GM12878 (cell line): ENCODE measurements around the gene COX6A1. TPM values are rescaled to one million over a fixed set of nuclear protein-coding genes. Genes with fewer than 3 reads are reported as not detected.

ENCODE experiments used
- ATAC-seq: fragments of 200-7000 bp; cut with Tn5 transposase; 3 replicates; pipeline ENCODE4 v1.9.1; 2020; ENCODE audit warnings: mild to moderate bottlenecking, moderate library complexity
- BruUV-seq: library from RNA; stranded (reverse); fragments of 400-500 nt; replicated peaks from 2 replicates; lab custom pipeline; 2021; lab: Mats Ljungman, UMichigan
- CTCF ChIA-PET: fragments of 300-600 bp; sonication (Branson Sonifier 250); formaldehyde crosslinking; extraction: SDS; loops from one replicate; lab custom pipeline; 2021; ENCODE audit warnings: inconsistent platforms; lab: Yijun Ruan, JAX
- POLR2A ChIA-PET: fragments of 350-600 bp; formaldehyde crosslinking; extraction: SDS; loops from one replicate; lab custom pipeline; 2021; ENCODE audit warnings: inconsistent platforms; lab: Charles Lee
- RAD21 ChIA-PET: fragments of 300-600 bp; sonication (Branson Sonifier 250); formaldehyde crosslinking; loops from one replicate; lab custom pipeline; 2023; ENCODE audit warnings: antibody characterized with exemption; ENCODE audit not compliant: unreplicated experiment; lab: Charles Lee
- SMC1A ChIA-PET: fragments of 300-600 bp; sonication (Branson Sonifier 250); formaldehyde crosslinking; loops from one replicate; lab custom pipeline; 2023; ENCODE audit not compliant: unreplicated experiment, uncharacterized antibody; lab: Charles Lee
- DNase-seq: peaks from one replicate; pipeline ENCODE4 v3.0.0-alpha.2; 2011; ENCODE audit warnings: low read depth, low spot score
- FAIRE-seq: peaks from 3 replicates; lab custom pipeline; 2011; peaks lifted over from hg19 to GRCh38; lab: Jason Lieb, UNC
- H2AFZ ChIP-seq: 2 replicates; pipeline ENCODE4 v1.6.0; 2011; ENCODE audit warnings: low read depth, low read length, control low read depth; ENCODE audit not compliant: control insufficient read depth
- H3K27ac ChIP-seq: 2 replicates; pipeline ENCODE4 v1.5.1; 2011; ENCODE audit warnings: control low read depth; ENCODE audit not compliant: control insufficient read depth, insufficient read depth
- H3K27me3 ChIP-seq, 2 experiments: replicated peaks in 1 of 2; 2 replicates each; pipeline versions ENCODE4 v1.6.0 to v1.6.1; 2011; ENCODE audit warnings: low read length in 1 of 2; ENCODE audit not compliant: control insufficient read depth in 2 of 2, insufficient read depth in 2 of 2
- H3K36me3 ChIP-seq, 2 experiments: 2 replicates each; pipeline ENCODE4 v1.5.1; 2011; ENCODE audit warnings: low read length in 1 of 2; ENCODE audit not compliant: control insufficient read depth in 2 of 2, insufficient read depth in 2 of 2
- H3K4me1 ChIP-seq: 2 replicates; pipeline ENCODE4 v1.6.1; 2011; ENCODE audit warnings: mild to moderate bottlenecking, low read length, moderate library complexity, mixed read lengths; ENCODE audit not compliant: control insufficient read depth, insufficient read depth
- H3K4me2 ChIP-seq: 2 replicates; pipeline ENCODE4 v1.6.0; 2011; ENCODE audit warnings: control low read depth; ENCODE audit not compliant: control insufficient read depth, insufficient read depth
- H3K4me3 ChIP-seq: fragments of 200-600 bp; sonication (generic); 2 replicates; pipeline ENCODE4 v1.5.1; 2016
- H3K79me2 ChIP-seq: 2 replicates; pipeline ENCODE4 v1.6.0; 2011; ENCODE audit warnings: low read length; ENCODE audit not compliant: control insufficient read depth, insufficient read depth
- H3K9ac ChIP-seq: 2 replicates; pipeline ENCODE4 v1.8.0; 2011; ENCODE audit warnings: low read length, control low read depth, mixed read lengths; ENCODE audit not compliant: control insufficient read depth, insufficient read depth
- H3K9me3 ChIP-seq: replicated peaks from 3 replicates; pipeline ENCODE4 v1.5.1; 2011; ENCODE audit warnings: mild to moderate bottlenecking, low read length; ENCODE audit not compliant: control insufficient read depth, insufficient read depth
- H4K20me1 ChIP-seq: 2 replicates; pipeline ENCODE4 v1.6.0; 2011; ENCODE audit not compliant: control insufficient read depth, insufficient read depth
- MTA2 ChIP-seq: fragments of 450-650 bp; IDR thresholded peaks from 2 replicates; pipeline ENCODE4 v1.6.1; 2016; ENCODE audit warnings: low read depth, mild to moderate bottlenecking, moderate library complexity
- NR2C1 ChIP-seq: fragments of 450-650 bp; IDR thresholded peaks from 2 replicates; pipeline ENCODE4 v1.6.1; 2017; ENCODE audit warnings: antibody characterized with exemption, mild to moderate bottlenecking, moderate library complexity
- RAD21 ChIP-seq: IDR thresholded peaks from 2 replicates; pipeline ENCODE4 v1.6.1; 2011; ENCODE audit warnings: mild to moderate bottlenecking, low read depth, low read length, moderate library complexity; ENCODE audit not compliant: insufficient read depth
- RAD51 ChIP-seq: fragments of 450-650 bp; IDR thresholded peaks from 2 replicates; pipeline ENCODE4 v1.6.1; 2016; ENCODE audit warnings: moderate library complexity, mild to moderate bottlenecking, inconsistent platforms
- TCF7 ChIP-seq: IDR thresholded peaks from 2 replicates; pipeline ENCODE4 v1.6.1; 2014; ENCODE audit warnings: antibody characterized with exemption, borderline replicate concordance
- WGBS: methylation state at CpG from one replicate; pipeline ENCODE4 v1.1.6; 2016; ENCODE audit warnings: low lambda C conversion rate; ENCODE audit not compliant: insufficient replicate concordance, insufficient coverage; ENCODE audit errors: missing lambda C conversion rate; 5-methylcytosine and 5-hydroxymethylcytosine counted together
- in situ Hi-C: fragments of 300-500 bp; cut with MboI; formaldehyde crosslinking; loops from 9 replicates; pipeline ENCODE4 v1.14.3; 2018; ENCODE audit warnings: mixed read lengths
- intact Hi-C: fragments of 100-400 bp; cut with micrococcal nuclease; formaldehyde crosslinking; loops from one replicate; pipeline ENCODE4 v1.14.2; 2022; ENCODE audit not compliant: unreplicated experiment
- polyA plus RNA-seq, 11 experiments: library from polyadenylated mRNA; depleted of rRNA in 4 of 11; unstranded in 6 of 11; stranded (reverse) in 5 of 11; fragments of >200 nt; fragmentation: Nextera tagmentation in 4 of 11; fragmentation: Illumina TruSeq in 1 of 11; extraction: Ambion mirVana in 4 of 11; extraction: Trizol in 1 of 11; gene quantifications; 1 replicate in 1 of 11; 2 replicates in 10 of 11; pipeline versions ENCODE4 v1.2.1 to v1.2.3, GENCODE V29; 2011 to 2016; ENCODE audit warnings: inconsistent platforms in 2 of 11, missing spikeins in 2 of 11, low read depth in 1 of 11
- total RNA-seq, 4 experiments: library from RNA; depleted of rRNA in 3 of 4; stranded (reverse); fragments of >200 nt in 3 of 4; fragmentation: Illumina TruSeq in 1 of 4; extraction: Trizol in 1 of 4; gene quantifications; 2 replicates each; pipeline versions ENCODE4 v1.2.1 to v1.2.3, GENCODE V29; 2013 to 2021
- TF ChIP-seq, protein P1 (sequence below): fragments of 150-350 bp; IDR thresholded peaks from 2 replicates; pipeline ENCODE4 v1.6.1; 2014; ENCODE audit warnings: mild to moderate bottlenecking, low read depth, low read length
- TF ChIP-seq, protein P2 (sequence below), 3 experiments: IDR thresholded peaks in 2 of 3; conservative IDR thresholded peaks in 1 of 3; 2 replicates each; pipeline ENCODE4 v1.5.1; 2011; ENCODE audit warnings: low read depth in 3 of 3, low read length in 3 of 3, mild to moderate bottlenecking in 3 of 3, control low read depth in 2 of 3, moderate library complexity in 2 of 3, inconsistent platforms in 1 of 3, mixed read lengths in 1 of 3; ENCODE audit not compliant: control insufficient read depth in 2 of 3, insufficient read depth in 1 of 3; ENCODE audit errors: extremely low read depth in 1 of 3
- TF ChIP-seq, protein P3 (sequence below): IDR thresholded peaks from 2 replicates; pipeline ENCODE4 v1.6.1; 2011; ENCODE audit warnings: low read depth, mild to moderate bottlenecking, low read length, moderate library complexity, borderline replicate concordance; ENCODE audit errors: extremely low read depth
- TF ChIP-seq, protein P4 (sequence below): fragments of 450-650 bp; formaldehyde crosslinking; IDR thresholded peaks from 2 replicates; pipeline ENCODE4 v1.4.0; 2020; ENCODE audit warnings: mild to moderate bottlenecking, moderate library complexity

COX6A1 gene
- total and polyA plus RNA-seq, 10 of the 15 experiments (the other 5 are each of a cell fraction or from before 2014, with no cell fraction given), result 408 to 2,723 (median 1,019) TPM

DNA sequence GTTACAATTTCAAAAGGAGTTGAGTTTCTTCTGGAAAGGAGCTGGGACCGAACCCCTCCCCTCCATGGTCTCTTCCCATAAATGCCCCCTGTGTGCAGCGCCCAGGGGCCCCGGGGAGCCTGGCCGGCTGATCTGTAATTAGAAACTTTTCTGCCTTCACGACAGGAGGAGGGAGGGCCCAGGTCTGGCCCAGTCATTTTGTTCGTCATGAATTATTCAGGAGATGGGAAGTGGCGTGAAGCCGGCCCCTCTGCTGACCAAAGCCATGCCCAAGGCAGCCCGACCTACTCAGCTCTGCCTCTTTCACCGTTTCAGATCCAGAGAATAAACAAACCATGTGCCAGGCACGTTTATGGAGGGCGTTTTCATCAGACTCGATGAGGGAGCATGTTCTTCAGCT lies 35.7 kb upstream of the COX6A1 start (continued):
- TF ChIP-seq, protein P1, sequence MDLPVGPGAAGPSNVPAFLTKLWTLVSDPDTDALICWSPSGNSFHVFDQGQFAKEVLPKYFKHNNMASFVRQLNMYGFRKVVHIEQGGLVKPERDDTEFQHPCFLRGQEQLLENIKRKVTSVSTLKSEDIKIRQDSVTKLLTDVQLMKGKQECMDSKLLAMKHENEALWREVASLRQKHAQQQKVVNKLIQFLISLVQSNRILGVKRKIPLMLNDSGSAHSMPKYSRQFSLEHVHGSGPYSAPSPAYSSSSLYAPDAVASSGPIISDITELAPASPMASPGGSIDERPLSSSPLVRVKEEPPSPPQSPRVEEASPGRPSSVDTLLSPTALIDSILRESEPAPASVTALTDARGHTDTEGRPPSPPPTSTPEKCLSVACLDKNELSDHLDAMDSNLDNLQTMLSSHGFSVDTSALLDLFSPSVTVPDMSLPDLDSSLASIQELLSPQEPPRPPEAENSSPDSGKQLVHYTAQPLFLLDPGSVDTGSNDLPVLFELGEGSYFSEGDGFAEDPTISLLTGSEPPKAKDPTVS, result no peak
- TF ChIP-seq NR2C1, result no peak
- TF ChIP-seq, protein P2, sequence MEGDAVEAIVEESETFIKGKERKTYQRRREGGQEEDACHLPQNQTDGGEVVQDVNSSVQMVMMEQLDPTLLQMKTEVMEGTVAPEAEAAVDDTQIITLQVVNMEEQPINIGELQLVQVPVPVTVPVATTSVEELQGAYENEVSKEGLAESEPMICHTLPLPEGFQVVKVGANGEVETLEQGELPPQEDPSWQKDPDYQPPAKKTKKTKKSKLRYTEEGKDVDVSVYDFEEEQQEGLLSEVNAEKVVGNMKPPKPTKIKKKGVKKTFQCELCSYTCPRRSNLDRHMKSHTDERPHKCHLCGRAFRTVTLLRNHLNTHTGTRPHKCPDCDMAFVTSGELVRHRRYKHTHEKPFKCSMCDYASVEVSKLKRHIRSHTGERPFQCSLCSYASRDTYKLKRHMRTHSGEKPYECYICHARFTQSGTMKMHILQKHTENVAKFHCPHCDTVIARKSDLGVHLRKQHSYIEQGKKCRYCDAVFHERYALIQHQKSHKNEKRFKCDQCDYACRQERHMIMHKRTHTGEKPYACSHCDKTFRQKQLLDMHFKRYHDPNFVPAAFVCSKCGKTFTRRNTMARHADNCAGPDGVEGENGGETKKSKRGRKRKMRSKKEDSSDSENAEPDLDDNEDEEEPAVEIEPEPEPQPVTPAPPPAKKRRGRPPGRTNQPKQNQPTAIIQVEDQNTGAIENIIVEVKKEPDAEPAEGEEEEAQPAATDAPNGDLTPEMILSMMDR (IDR thresholded peaks at IDR 0.05 in 2 of 3, conservative IDR thresholded peaks at IDR 0.05 in 1 of 3; ENCODE audit: control insufficient read depth in 2 of 3, extremely low read depth in 1 of 3, insufficient read depth in 1 of 3, low read depth in 3 of 3, low read length in 3 of 3), result no peak

DNA sequence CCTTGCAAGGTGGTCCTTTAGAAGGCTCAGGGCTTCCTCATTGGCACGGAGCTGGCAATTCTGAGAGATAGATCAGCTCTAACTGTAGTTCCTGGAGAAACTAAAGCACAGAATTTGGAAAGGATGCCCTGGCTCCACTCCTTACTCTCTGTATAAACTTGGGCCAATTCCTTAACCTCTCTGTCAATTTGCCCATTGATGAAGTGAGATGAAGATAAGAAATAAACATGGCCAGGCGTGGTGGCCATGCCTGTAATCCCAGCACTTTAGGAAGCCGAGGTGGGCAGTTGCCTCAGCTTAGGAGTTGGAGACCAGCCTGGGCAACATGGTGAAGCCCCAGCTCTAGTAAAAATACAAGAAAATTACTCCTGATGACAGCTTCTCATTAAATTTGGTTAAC lies 34.0 kb upstream of the COX6A1 start:
- 19% methylated on average over 3 of the region's 3 CpGs for WGBS
- no peak overlapping the region for H3K27ac ChIP-seq
- 0 out of 2 replicates have a peak, but pooled peaks cover 3% of the 10 kb centered on the region for H3K4me1 ChIP-seq
- ChIA-PET RAD21 (no interaction called here), CTCF (no interaction called here), SMC1A (interaction anchor here (0.5 kb wide), 1 partner anchor 11 kb away, joined by 3 read pairs; no protein-coding TSS in a partner anchor), POLR2A (no interaction called here)
- H2AFZ ChIP-seq, result no peak overlapping the region
- no peak for TF ChIP-seq RAD21
- no peak for TF ChIP-seq MTA2
- TF ChIP-seq TCF7, result no peak
- TF ChIP-seq, protein P3, sequence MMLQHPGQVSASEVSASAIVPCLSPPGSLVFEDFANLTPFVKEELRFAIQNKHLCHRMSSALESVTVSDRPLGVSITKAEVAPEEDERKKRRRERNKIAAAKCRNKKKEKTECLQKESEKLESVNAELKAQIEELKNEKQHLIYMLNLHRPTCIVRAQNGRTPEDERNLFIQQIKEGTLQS, result no peak
- no peak for TF ChIP-seq RAD51
- TF ChIP-seq, protein P4, sequence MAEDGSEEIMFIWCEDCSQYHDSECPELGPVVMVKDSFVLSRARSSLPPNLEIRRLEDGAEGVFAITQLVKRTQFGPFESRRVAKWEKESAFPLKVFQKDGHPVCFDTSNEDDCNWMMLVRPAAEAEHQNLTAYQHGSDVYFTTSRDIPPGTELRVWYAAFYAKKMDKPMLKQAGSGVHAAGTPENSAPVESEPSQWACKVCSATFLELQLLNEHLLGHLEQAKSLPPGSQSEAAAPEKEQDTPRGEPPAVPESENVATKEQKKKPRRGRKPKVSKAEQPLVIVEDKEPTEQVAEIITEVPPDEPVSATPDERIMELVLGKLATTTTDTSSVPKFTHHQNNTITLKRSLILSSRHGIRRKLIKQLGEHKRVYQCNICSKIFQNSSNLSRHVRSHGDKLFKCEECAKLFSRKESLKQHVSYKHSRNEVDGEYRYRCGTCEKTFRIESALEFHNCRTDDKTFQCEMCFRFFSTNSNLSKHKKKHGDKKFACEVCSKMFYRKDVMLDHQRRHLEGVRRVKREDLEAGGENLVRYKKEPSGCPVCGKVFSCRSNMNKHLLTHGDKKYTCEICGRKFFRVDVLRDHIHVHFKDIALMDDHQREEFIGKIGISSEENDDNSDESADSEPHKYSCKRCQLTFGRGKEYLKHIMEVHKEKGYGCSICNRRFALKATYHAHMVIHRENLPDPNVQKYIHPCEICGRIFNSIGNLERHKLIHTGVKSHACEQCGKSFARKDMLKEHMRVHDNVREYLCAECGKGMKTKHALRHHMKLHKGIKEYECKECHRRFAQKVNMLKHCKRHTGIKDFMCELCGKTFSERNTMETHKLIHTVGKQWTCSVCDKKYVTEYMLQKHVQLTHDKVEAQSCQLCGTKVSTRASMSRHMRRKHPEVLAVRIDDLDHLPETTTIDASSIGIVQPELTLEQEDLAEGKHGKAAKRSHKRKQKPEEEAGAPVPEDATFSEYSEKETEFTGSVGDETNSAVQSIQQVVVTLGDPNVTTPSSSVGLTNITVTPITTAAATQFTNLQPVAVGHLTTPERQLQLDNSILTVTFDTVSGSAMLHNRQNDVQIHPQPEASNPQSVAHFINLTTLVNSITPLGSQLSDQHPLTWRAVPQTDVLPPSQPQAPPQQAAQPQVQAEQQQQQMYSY (CRISPR knock-in tag), result no peak
- DNase-seq, result no peak
- H3K4me3 ChIP-seq, result no peak overlapping the region
- no peak overlapping the region for H3K9ac ChIP-seq
- no peaks in the 10 kb centered on the region for H3K27me3 ChIP-seq
- in situ Hi-C loops (no loop called here), intact Hi-C loops (no loop called here)
- H3K9me3 ChIP-seq, result no peaks in the 10 kb centered on the region
- H3K79me2 ChIP-seq, result no peaks in the 10 kb centered on the region
- H3K4me2 ChIP-seq, result no peak overlapping the region
- no peaks in the 10 kb centered on the region for H4K20me1 ChIP-seq
- no peak for FAIRE-seq
- no peaks in the 10 kb centered on the region for H3K36me3 ChIP-seq
- BruUV-seq, result no TSS peak
- ATAC-seq, result no peak
